ENCODE measurements around the gene TUBGCP5.

Gene TUBGCP5

DNA sequence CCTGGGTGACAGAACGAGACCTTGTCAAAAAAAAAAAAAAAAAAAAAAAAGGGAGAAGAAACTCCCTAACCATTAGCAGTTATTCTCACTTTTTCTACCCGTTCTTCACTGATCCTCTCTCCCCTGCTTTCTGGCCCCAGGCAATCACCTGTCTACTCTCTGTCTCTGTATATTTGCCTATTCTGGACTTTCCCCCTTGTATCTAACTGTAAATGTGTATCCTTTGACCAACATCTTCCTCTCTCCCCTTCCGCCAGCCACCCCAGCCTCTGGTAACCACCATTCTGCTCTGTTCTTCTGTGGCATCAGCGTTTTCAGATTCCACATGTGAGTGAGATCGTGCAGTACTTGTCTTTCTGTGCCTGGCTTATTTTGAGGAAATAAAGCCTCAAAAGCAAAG is 66.1 kb downstream of the TUBGCP5 start:
- Histone ChIP-seq H3K27ac (ENCODE audit: low read depth, low read length) (no peak overlapping the region), H3K4ac (ENCODE audit: low read depth, low read length) (no peak overlapping the region), H3K9ac (ENCODE audit: low read length) (no peak overlapping the region), H4K5ac (ENCODE audit: low read length) (no peak overlapping the region), H3K23ac (ENCODE audit: low read length) (no peak overlapping the region), H4K8ac (ENCODE audit: low read depth, low read length) (no peak overlapping the region), H2BK120ac (ENCODE audit: low read depth, low read length) (no peak overlapping the region), H2BK15ac (replicated peaks; ENCODE audit: low read depth) (no peak overlapping the region), H3K79me1 (ENCODE audit: low read length) (peaks cover 20% of the 10 kb centered on the region), H3K27me3 (ENCODE audit: insufficient read depth, low read length, poor library complexity) (no peaks in the 10 kb centered on the region), H3K79me2 (ENCODE audit: control insufficient read depth, insufficient read depth, low read length) (peaks cover 36% of the 10 kb centered on the region), H2AK5ac (ENCODE audit: low read length) (no peak overlapping the region), H3K18ac (ENCODE audit: low read length) (no peak overlapping the region), H3K4me2 (ENCODE audit: low read length) (no peak overlapping the region), H3K56ac (ENCODE audit: low read length) (no peak overlapping the region), H3K36me3 (ENCODE audit: control insufficient read depth, insufficient read depth, low read length) (no peaks in the 10 kb centered on the region), H3K4me3 (ENCODE audit: low read length) (no peak overlapping the region), H3K4me1 (ENCODE audit: control insufficient read depth, low read depth, low read length) (no peaks in the 10 kb centered on the region), H2BK5ac (ENCODE audit: low read length) (no peak overlapping the region)
- WGBS (ENCODE audit: extremely low coverage, insufficient coverage, low lambda C conversion rate) = no CpG with 5 or more reads among the region's 5 CpGs
- no peak for DNase-seq

GRCh38 chr15:22969489-22969888 is 69.9 kb downstream of the TUBGCP5 start:
- peaks cover 26% of the 10 kb centered on the region for H3K79me1 ChIP-seq (ENCODE audit: low read length)
- no peaks in the 10 kb centered on the region for H3K4me1 ChIP-seq (ENCODE audit: control insufficient read depth, low read depth, low read length)
- no peak overlapping the region for H4K5ac ChIP-seq (ENCODE audit: low read length)
- no peak overlapping the region for H2AK5ac ChIP-seq (ENCODE audit: low read length)
- no peak overlapping the region for H4K8ac ChIP-seq (ENCODE audit: low read depth, low read length)
- no peak overlapping the region for H3K56ac ChIP-seq (ENCODE audit: low read length)
- H3K9ac ChIP-seq (ENCODE audit: low read length) = no peak overlapping the region
- H3K4me3 ChIP-seq (ENCODE audit: low read length) = no peak overlapping the region
- no peak overlapping the region for H3K18ac ChIP-seq (ENCODE audit: low read length)
- no peaks in the 10 kb centered on the region for H3K36me3 ChIP-seq (ENCODE audit: control insufficient read depth, insufficient read depth, low read length)
- DNase-seq = no peak
- H3K79me2 ChIP-seq (ENCODE audit: control insufficient read depth, insufficient read depth, low read length) = peaks cover 54% of the 10 kb centered on the region
- no peak overlapping the region for H3K4me2 ChIP-seq (ENCODE audit: low read length)
- H3K4ac ChIP-seq (ENCODE audit: low read depth, low read length) = no peak overlapping the region
- no peak overlapping the region for H3K23ac ChIP-seq (ENCODE audit: low read length)
- no peak overlapping the region for H2BK120ac ChIP-seq (ENCODE audit: low read depth, low read length)
- no CpG with 5 or more reads among the region's 3 CpGs for WGBS (ENCODE audit: extremely low coverage, insufficient coverage, low lambda C conversion rate)
- H3K27ac ChIP-seq (ENCODE audit: low read depth, low read length) = no peak overlapping the region
- no peak overlapping the region for H2BK5ac ChIP-seq (ENCODE audit: low read length)
- no peaks in the 10 kb centered on the region for H3K27me3 ChIP-seq (ENCODE audit: insufficient read depth, low read length, poor library complexity)
- H2BK15ac ChIP-seq (replicated peaks; ENCODE audit: low read depth) = no peak overlapping the region

DNA sequence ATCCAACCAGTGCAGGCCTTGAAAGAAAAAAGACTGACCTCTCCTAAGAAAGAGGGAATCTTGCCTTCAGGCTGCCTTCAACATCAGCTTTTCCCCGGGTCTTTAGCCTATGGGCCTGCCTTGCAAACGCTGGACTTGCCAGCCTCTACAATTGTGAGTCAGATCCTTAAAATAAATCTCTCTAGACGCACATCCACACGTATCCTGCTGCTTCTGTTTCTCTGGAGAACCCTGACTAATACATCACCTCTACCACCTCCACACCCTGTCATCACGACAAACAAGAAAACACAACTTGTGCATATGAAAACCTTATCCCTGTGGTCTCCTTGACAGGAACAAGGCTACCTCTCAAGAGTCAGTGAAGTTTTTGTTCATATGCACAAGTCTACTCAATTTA is 71.0 kb downstream of the TUBGCP5 start:
- H3K4me1 ChIP-seq (ENCODE audit: control insufficient read depth, low read depth, low read length) = no peaks in the 10 kb centered on the region
- DNase-seq = no peak
- no peak overlapping the region for H4K8ac ChIP-seq (ENCODE audit: low read depth, low read length)
- H3K27me3 ChIP-seq (ENCODE audit: insufficient read depth, low read length, poor library complexity) = no peaks in the 10 kb centered on the region
- H4K5ac ChIP-seq (ENCODE audit: low read length) = no peak overlapping the region
- H3K18ac ChIP-seq (ENCODE audit: low read length) = no peak overlapping the region
- no peak overlapping the region for H3K9ac ChIP-seq (ENCODE audit: low read length)
- H3K79me2 ChIP-seq (ENCODE audit: control insufficient read depth, insufficient read depth, low read length) = peaks cover 54% of the 10 kb centered on the region
- H3K4me2 ChIP-seq (ENCODE audit: low read length) = no peak overlapping the region
- peaks cover 23% of the 10 kb centered on the region for H3K79me1 ChIP-seq (ENCODE audit: low read length)
- no peak overlapping the region for H2BK5ac ChIP-seq (ENCODE audit: low read length)
- H3K4ac ChIP-seq (ENCODE audit: low read depth, low read length) = no peak overlapping the region
- no peak overlapping the region for H3K23ac ChIP-seq (ENCODE audit: low read length)
- H3K36me3 ChIP-seq (ENCODE audit: control insufficient read depth, insufficient read depth, low read length) = no peaks in the 10 kb centered on the region
- no peak overlapping the region for H3K27ac ChIP-seq (ENCODE audit: low read depth, low read length)
- H2AK5ac ChIP-seq (ENCODE audit: low read length) = no peak overlapping the region
- no peak overlapping the region for H3K56ac ChIP-seq (ENCODE audit: low read length)
- WGBS (ENCODE audit: extremely low coverage, insufficient coverage, low lambda C conversion rate) = no CpG with 5 or more reads among the region's 5 CpGs
- H3K4me3 ChIP-seq (ENCODE audit: low read length) = no peak overlapping the region
- H2BK15ac ChIP-seq (replicated peaks; ENCODE audit: low read depth) = no peak overlapping the region
- H2BK120ac ChIP-seq (ENCODE audit: low read depth, low read length) = no peak overlapping the region

DNA sequence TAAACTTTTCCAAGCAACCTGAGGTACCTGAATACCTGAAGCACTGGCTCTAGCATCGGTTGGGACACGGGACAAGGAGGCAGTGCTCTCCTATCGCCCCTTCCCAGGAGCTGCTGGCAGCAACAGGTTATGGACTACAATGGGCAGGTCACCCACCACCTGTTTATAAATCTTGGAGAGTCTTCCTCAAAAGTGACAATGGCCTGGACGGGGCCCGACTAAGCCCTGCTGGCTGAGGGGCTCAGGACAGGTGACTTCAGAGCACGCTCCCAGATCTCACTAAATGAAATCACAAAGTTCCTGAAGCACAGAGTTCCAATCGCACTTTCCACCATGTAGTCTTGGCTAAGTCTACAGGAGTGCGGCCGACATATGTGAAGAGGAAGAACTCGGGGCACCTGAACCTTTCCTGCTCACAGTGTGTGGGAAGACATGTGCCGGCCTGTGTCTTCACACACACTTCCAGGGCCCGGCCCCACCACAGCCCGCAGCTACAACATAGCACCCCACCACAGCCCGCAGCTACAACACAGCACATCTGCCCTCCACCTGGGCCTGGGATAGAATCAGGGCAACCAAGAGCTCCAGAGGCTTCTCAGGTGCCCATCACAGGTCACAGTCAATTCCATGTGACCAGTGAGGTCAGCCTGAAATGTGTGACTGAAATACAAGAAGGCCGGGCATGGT is 72.1 kb downstream of the TUBGCP5 start:
- no peak for DNase-seq
- H3K56ac ChIP-seq (ENCODE audit: low read length) = no peak overlapping the region
- no peak overlapping the region for H3K4ac ChIP-seq (ENCODE audit: low read depth, low read length)
- H3K4me3 ChIP-seq (ENCODE audit: low read length) = no peak overlapping the region
- no peak overlapping the region for H4K5ac ChIP-seq (ENCODE audit: low read length)
- no peaks in the 10 kb centered on the region for H3K4me1 ChIP-seq (ENCODE audit: control insufficient read depth, low read depth, low read length)
- H2BK15ac ChIP-seq (replicated peaks; ENCODE audit: low read depth) = no peak overlapping the region
- no peak overlapping the region for H3K27ac ChIP-seq (ENCODE audit: low read depth, low read length)
- peaks cover 53% of the 10 kb centered on the region for H3K79me2 ChIP-seq (ENCODE audit: control insufficient read depth, insufficient read depth, low read length)
- H3K27me3 ChIP-seq (ENCODE audit: insufficient read depth, low read length, poor library complexity) = no peaks in the 10 kb centered on the region
- no peak overlapping the region for H2AK5ac ChIP-seq (ENCODE audit: low read length)
- no peak overlapping the region for H2BK5ac ChIP-seq (ENCODE audit: low read length)
- H3K36me3 ChIP-seq (ENCODE audit: control insufficient read depth, insufficient read depth, low read length) = no peaks in the 10 kb centered on the region
- H3K23ac ChIP-seq (ENCODE audit: low read length) = no peak overlapping the region
- no CpG with 5 or more reads among the region's 15 CpGs for WGBS (ENCODE audit: extremely low coverage, insufficient coverage, low lambda C conversion rate)
- H4K8ac ChIP-seq (ENCODE audit: low read depth, low read length) = no peak overlapping the region
- no peak overlapping the region for H3K18ac ChIP-seq (ENCODE audit: low read length)
- no peak overlapping the region for H3K4me2 ChIP-seq (ENCODE audit: low read length)
- no peak overlapping the region for H3K9ac ChIP-seq (ENCODE audit: low read length)
- H3K79me1 ChIP-seq (ENCODE audit: low read length) = peaks cover 25% of the 10 kb centered on the region
- no peak overlapping the region for H2BK120ac ChIP-seq (ENCODE audit: low read depth, low read length)

GRCh38 chr15:22966321-22967083 is 72.9 kb downstream of the TUBGCP5 start:
- H4K8ac ChIP-seq (ENCODE audit: low read depth, low read length) = no peak overlapping the region
- no peak overlapping the region for H3K4ac ChIP-seq (ENCODE audit: low read depth, low read length)
- H3K27me3 ChIP-seq (ENCODE audit: insufficient read depth, low read length, poor library complexity) = no peaks in the 10 kb centered on the region
- H3K27ac ChIP-seq (ENCODE audit: low read depth, low read length) = no peak overlapping the region
- H3K23ac ChIP-seq (ENCODE audit: low read length) = no peak overlapping the region
- no peak overlapping the region for H3K4me3 ChIP-seq (ENCODE audit: low read length)
- H3K79me1 ChIP-seq (ENCODE audit: low read length) = peaks cover 25% of the 10 kb centered on the region
- no peak overlapping the region for H4K5ac ChIP-seq (ENCODE audit: low read length)
- H2BK15ac ChIP-seq (replicated peaks; ENCODE audit: low read depth) = no peak overlapping the region
- no peak overlapping the region for H2BK120ac ChIP-seq (ENCODE audit: low read depth, low read length)
- no peak overlapping the region for H3K4me2 ChIP-seq (ENCODE audit: low read length)
- no peak for DNase-seq
- H2BK5ac ChIP-seq (ENCODE audit: low read length) = no peak overlapping the region
- H3K9ac ChIP-seq (ENCODE audit: low read length) = no peak overlapping the region
- no peak overlapping the region for H2AK5ac ChIP-seq (ENCODE audit: low read length)
- peaks cover 53% of the 10 kb centered on the region for H3K79me2 ChIP-seq (ENCODE audit: control insufficient read depth, insufficient read depth, low read length)
- no CpG with 5 or more reads among the region's 20 CpGs for WGBS (ENCODE audit: extremely low coverage, insufficient coverage, low lambda C conversion rate)
- H3K18ac ChIP-seq (ENCODE audit: low read length) = no peak overlapping the region
- H3K4me1 ChIP-seq (ENCODE audit: control insufficient read depth, low read depth, low read length) = no peaks in the 10 kb centered on the region
- no peaks in the 10 kb centered on the region for H3K36me3 ChIP-seq (ENCODE audit: control insufficient read depth, insufficient read depth, low read length)
- H3K56ac ChIP-seq (ENCODE audit: low read length) = no peak overlapping the region

All from mesendoderm (in vitro differentiated cells).